NCI-H510A treated with DMSO at 0.1 percent for 48 hours (cell line): ENCODE results near the gene XYLB.

ENCODE experiments used
- DNase-seq: peaks from one replicate; lab custom pipeline; 2025; lab: John Stamatoyannopoulos, UW

XYLB gene

GRCh38 chr3:38454884-38455638 lies 108.5 kb downstream of the XYLB start:
- peak; percentile 56 for DNase-seq

- DNase-seq, result no peak
Measured at GRCh38 chr3:38455639-38456430, 109.2 kb downstream of the XYLB start.

- DNase-seq, result no peak
Measured at GRCh38 chr3:38457111-38458003, 110.8 kb downstream of the XYLB start.

GRCh38 chr3:38458796-38459498 lies 112.4 kb downstream of the XYLB start:
- DNase-seq, result peak; percentile 32

GRCh38 chr3:38459499-38460048 lies 113.0 kb downstream of the XYLB start:
- no peak for DNase-seq

GRCh38 chr3:38460377-38461270 lies 114.0 kb downstream of the XYLB start:
- no peak for DNase-seq
